ENCODE measurements around the gene ZNF805.

The ZNF805 gene

GRCh38 chr19:57269515-57270250 is 29.3 kb downstream of the ZNF805 start:
- peak; percentile 33 for DNase-seq

- no peak for DNase-seq
Measured at GRCh38 chr19:57271280-57271679, 30.8 kb downstream of the ZNF805 start.

- no peak for DNase-seq
Measured at GRCh38 chr19:57273014-57273413, 32.6 kb downstream of the ZNF805 start.

- DNase-seq, result no peak
Measured at GRCh38 chr19:57276430-57276829, 36.0 kb downstream of the ZNF805 start.

DNA sequence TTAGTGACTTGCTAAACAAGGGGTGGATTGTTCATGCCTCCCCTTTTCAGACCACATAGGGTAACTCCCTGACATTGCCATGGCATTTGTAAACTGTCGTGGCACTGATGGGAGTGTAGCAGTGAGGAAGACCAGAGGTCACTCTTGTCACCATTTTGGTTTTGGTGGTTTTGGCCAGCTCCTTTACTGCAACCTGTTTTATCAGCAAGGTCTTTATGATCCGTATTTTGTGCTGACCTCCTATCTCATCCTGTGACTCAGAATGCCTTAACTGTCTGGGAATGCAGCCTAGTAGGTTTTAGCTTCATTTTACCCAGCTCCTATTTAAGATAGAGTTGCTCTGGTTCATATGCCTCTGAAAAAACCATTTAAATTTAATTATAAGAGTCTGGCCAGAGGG is 38.0 kb downstream of the ZNF805 start:
- DNase-seq, result peak; percentile 93

GRCh38 chr19:57279418-57280164 is 39.2 kb downstream of the ZNF805 start:
- DNase-seq, result peak; percentile 99

DNA sequence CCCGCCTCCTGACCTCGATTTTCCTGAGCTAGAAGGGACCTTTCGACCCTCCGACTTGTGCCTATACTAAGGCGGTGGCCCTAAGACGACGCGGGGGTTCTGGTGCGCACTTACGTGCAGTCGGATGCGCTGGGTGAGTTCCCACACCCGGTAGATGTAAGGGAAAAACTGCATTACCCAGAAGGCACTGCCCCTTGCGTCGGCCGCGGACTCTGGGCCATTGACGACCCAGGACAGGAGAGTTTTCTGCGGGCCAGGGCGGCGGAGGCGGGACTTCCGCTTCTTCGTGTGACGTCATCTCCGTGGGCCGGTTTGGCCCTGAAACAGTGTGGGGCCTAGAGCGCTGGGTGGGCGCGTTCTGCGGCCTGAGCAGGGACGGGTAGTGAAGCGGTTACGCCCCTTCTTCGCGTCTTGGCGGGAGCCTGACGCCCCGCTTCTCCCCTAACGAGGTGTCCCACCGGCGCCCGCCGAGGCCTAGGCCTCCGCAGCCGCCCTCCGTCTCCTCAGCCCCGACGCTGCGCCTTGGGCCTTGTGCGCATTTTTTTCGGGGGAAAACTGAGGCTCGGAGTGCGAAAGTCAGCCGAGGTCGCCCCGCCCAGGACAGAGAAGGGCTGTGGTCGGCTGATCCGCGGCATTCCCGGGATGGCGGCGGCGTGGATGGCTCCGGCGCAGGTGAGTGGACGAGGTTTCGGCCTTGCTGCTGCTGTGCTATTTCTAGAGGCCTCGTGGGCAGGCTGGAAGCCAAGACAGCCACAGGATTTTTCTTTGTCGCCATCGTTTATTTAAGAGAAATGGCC is 39.9 kb downstream of the ZNF805 start, which contains the start of gene ZNF460:
Gene ZNF460, plus strand, starts transcription at position 321 of the 797 bp plus-strand sequence. Its CDS starts 322 bp downstream, at position 643.
- peak; percentile 99 for DNase-seq

- no peak for DNase-seq
Measured at GRCh38 chr19:57280962-57281400, 40.5 kb downstream of the ZNF805 start.

DNA sequence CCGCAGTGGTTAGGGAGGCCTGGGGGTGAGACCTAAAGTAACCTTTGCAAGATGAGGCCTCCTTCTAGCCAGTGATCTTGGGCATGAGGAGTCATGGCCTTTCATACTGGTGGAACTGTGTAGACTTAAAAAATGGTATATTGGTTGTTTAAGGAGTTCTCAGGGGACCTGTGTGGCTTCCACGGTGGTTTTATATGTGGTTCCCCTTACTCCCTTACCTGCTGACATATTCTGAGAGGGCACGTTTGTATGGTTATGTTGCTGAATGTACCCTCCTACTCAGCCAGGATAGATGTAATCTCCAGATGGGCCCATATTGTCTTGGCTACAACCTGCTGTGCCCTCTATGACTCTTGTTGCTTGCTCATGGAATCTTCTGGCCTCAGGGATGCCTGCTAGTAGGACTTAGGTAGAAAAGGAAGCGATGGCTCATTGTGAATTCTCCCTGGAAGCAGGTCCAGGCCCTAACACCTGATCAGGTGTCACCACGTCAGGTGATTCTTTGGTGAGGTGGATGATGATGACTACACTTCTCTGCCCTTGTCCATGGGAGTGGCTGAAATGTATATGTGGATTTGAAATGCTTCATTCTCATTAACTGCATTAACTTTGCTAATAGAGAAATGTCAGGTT is 41.7 kb downstream of the ZNF805 start:
- no peak for DNase-seq

DNA sequence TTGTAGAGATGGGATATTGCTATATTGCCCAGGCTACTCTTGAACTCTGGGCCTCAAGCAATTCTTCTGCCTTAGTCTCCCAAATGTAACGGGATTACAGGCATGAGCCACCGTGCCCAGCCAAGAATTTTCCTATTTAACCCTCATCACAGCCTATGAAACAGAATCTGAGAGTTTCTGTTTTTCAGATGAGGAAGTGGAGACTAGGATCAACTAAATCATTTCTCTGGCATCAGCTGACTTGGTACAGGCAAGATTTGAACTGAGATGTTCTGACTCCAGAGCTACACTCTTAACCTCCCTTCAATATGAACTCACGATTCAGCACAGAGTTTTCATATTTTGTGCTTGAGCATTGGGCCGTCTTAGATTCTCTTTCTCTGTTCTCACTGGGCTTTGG is 47.9 kb downstream of the ZNF805 start:
- no peak for DNase-seq

GRCh38 chr19:57290970-57291369 is 50.5 kb downstream of the ZNF805 start:
- DNase-seq, result no peak

DNA sequence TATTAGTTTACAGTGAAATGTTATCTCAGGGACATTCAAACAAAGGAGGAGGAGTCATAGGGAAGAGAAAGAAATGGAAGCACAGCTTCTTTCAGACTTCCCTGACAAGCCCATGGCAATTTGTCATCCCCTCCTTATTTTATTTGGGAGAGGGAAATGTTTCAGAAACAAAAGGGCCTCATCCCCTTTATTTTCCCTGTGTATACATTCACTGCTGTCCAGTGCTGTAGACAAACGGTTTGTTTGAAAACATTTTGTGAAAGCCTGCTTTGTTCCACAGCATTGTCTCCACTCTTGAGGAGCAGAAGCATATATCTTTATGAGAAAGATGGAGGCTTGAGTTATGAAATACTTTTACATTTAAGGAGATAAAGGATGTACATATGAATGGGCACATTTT is 52.1 kb downstream of the ZNF805 start:
- DNase-seq, result no peak

- no peak for DNase-seq
Measured at GRCh38 chr19:57293719-57294118, 53.3 kb downstream of the ZNF805 start.

GRCh38 chr19:57302020-57302465 is 61.6 kb downstream of the ZNF805 start:
- DNase-seq, result peak; percentile 99

- DNase-seq, result peak; percentile 31
Measured at GRCh38 chr19:57302727-57303401, 62.4 kb downstream of the ZNF805 start.
